Glutamatergic neuron (in vitro differentiated cells): ENCODE measurements around the gene NT5C1A. TPM values are rescaled to one million over a fixed set of nuclear protein-coding genes. Genes with fewer than 3 reads are reported as not detected.

Experiments used
- DNase-seq: peaks from one replicate; pipeline ENCODE4 v3.0.0; 2022
- H3K27ac Mint-ChIP-seq: one replicate; pipeline ENCODE4 v1.8.0; 2020; ENCODE audit warnings: mild to moderate bottlenecking, mixed read lengths, inconsistent platforms; ENCODE audit not compliant: unreplicated experiment
- H3K27me3 Mint-ChIP-seq: one replicate; pipeline ENCODE4 v1.8.0; 2020; ENCODE audit warnings: mild to moderate bottlenecking, moderate library complexity, mixed read lengths, inconsistent platforms; ENCODE audit not compliant: unreplicated experiment
- H3K36me3 Mint-ChIP-seq: one replicate; pipeline ENCODE4 v1.8.0; 2020; ENCODE audit warnings: mild to moderate bottlenecking, mixed read lengths, inconsistent platforms; ENCODE audit not compliant: unreplicated experiment
- H3K4me1 Mint-ChIP-seq: one replicate; pipeline ENCODE4 v1.8.0; 2020; ENCODE audit warnings: mild to moderate bottlenecking, low read depth, mixed read lengths, inconsistent platforms; ENCODE audit not compliant: unreplicated experiment
- H3K4me3 Mint-ChIP-seq: one replicate; pipeline ENCODE4 v1.8.0; 2020; ENCODE audit warnings: mild to moderate bottlenecking, mixed read lengths, inconsistent platforms; ENCODE audit not compliant: unreplicated experiment
- H3K9me3 Mint-ChIP-seq: one replicate; pipeline ENCODE4 v1.8.0; 2020; ENCODE audit warnings: mild to moderate bottlenecking, moderate library complexity, mixed read lengths, inconsistent platforms; ENCODE audit not compliant: unreplicated experiment
- CTCF ChIP-seq: fragments of 200-600 bp; sonication (generic); IDR thresholded peaks from one replicate; pipeline ENCODE4 v1.5.0; 2021; ENCODE audit not compliant: partially characterized antibody, unreplicated experiment
- total RNA-seq: library from RNA; stranded (reverse); fragmentation: NEBNext Ultra II Directional; extraction: Animal tissue kit (Norgen Biotek cat#: 25700); gene quantifications from one replicate; pipeline ENCODE4 v1.2.1, GENCODE V29; 2021; ENCODE audit not compliant: unreplicated experiment

The NT5C1A gene
- total RNA-seq, 1 donor from 2014 or later, result not detected

- H3K4me1 Mint-ChIP-seq, result peaks cover 1% of the 10 kb centered on the region
- TF ChIP-seq CTCF, result no peak
- no peak for DNase-seq
- peak overlapping the region; percentile 54 for H3K4me3 Mint-ChIP-seq
- H3K36me3 Mint-ChIP-seq, result peaks cover 6% of the 10 kb centered on the region
- peaks cover 41% of the 10 kb centered on the region for H3K27me3 Mint-ChIP-seq
- peaks cover 10% of the 10 kb centered on the region for H3K9me3 Mint-ChIP-seq
- H3K27ac Mint-ChIP-seq, result no peak overlapping the region
Measured at GRCh38 chr1:39670689-39671088, 1.2 kb downstream of the NT5C1A start.

GRCh38 chr1:39668894-39669293 lies 3.0 kb downstream of the NT5C1A start:
- H3K36me3 Mint-ChIP-seq, result peaks cover 6% of the 10 kb centered on the region
- H3K27me3 Mint-ChIP-seq, result peaks cover 35% of the 10 kb centered on the region
- DNase-seq, result no peak
- peaks cover 1% of the 10 kb centered on the region for H3K4me1 Mint-ChIP-seq
- H3K9me3 Mint-ChIP-seq, result peaks cover 10% of the 10 kb centered on the region
- no peak for TF ChIP-seq CTCF
- H3K4me3 Mint-ChIP-seq, result no peak overlapping the region
- H3K27ac Mint-ChIP-seq, result no peak overlapping the region

DNA sequence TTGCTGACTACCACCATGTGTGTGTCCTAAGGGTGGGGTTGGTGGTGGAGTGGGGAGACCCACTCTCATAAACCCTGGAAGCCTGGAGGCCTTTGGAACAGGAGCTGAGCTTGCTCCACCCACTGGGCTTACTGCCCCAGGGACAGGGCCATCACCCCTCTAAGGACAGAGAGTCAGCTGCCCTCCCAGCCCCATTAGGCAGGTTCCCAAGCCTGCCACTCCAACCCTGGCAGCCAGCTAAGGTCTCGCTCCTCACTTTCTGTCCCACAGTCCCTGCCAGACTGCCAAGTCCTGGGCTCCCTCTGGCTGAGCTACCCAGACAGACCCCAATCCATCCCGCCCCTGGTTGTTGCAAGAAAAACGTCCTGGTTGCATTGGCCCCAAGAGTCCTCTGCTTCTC lies 3.8 kb downstream of the NT5C1A start:
- DNase-seq, result no peak
- H3K27ac Mint-ChIP-seq, result no peak overlapping the region

DNA sequence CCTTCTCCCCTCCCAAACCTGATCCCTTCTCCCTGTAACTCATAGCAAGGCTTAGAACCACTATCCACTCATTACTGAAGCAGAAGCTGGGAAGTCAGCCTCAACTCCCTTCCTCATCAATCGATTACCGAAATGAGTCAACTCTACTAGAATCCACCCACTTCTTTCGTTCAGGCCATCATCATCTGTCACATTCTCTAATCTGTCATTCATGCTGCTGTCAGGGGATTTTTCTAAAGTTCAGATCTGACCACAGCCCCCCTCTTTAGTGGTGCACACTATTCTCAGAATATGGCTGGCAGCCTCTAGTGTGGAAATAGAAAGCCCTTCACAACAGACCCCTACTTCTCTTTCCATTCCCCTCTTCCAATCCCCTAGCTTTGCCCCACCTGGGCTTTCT lies 5.1 kb downstream of the NT5C1A start:
- Mint-ChIP-seq H3K4me3 (no peak overlapping the region), H3K36me3 (peaks cover 6% of the 10 kb centered on the region), H3K9me3 (peaks cover 8% of the 10 kb centered on the region), H3K27ac (no peak overlapping the region), H3K27me3 (peaks cover 26% of the 10 kb centered on the region), H3K4me1 (peaks cover 1% of the 10 kb centered on the region)
- no peak for DNase-seq
- TF ChIP-seq CTCF, result no peak

More for the DNA sequence above, 3.8 kb downstream of the NT5C1A start:
- H3K4me3 Mint-ChIP-seq, result no peak overlapping the region
- peaks cover 6% of the 10 kb centered on the region for H3K36me3 Mint-ChIP-seq
- peaks cover 30% of the 10 kb centered on the region for H3K27me3 Mint-ChIP-seq
- peaks cover 1% of the 10 kb centered on the region for H3K4me1 Mint-ChIP-seq
- TF ChIP-seq CTCF, result no peak
- peaks cover 10% of the 10 kb centered on the region for H3K9me3 Mint-ChIP-seq

DNA sequence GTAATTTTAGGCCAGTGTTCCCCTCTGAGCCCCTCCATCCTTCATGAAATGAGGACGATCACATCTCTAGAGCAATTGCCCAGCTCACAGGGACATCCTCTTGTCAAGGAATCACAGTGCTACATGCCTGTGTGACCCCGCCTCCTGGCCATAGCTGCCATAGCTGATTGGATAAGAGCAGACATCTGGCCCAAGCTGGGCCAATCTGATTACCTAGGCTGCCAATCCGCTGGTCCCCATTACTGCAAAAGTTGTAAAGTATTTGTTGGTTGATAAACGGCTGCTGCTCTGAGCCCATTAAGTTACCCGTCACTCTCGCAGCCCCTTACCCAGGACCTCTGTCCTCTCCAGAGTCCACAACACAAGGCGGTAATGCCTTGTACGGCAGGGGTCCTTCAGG lies 8.3 kb downstream of the NT5C1A start:
- Mint-ChIP-seq H3K36me3 (no peaks in the 10 kb centered on the region), H3K9me3 (peaks cover 2% of the 10 kb centered on the region), H3K4me1 (no peaks in the 10 kb centered on the region), H3K27ac (no peak overlapping the region), H3K4me3 (no peak overlapping the region), H3K27me3 (peaks cover 19% of the 10 kb centered on the region)
- DNase-seq, result no peak
- no peak for TF ChIP-seq CTCF
